Ovary (tissue), 10 donors: ENCODE results near the gene TINAG. TPM values are rescaled to one million over a fixed set of nuclear protein-coding genes. Genes with fewer than 3 reads are reported as not detected.

Experiments used
- DNase-seq, 5 donors: peaks; one replicate each; pipeline ENCODE4 v3.0.0-alpha.2; 2019 to 2020
- H3K27ac ChIP-seq, 2 donors: fragments of 200-600 bp; one replicate each; pipeline versions ENCODE4 v1.5.1 to v1.8.0; 2019 to 2022
- H3K27me3 ChIP-seq: fragments of 200-600 bp; one replicate; pipeline ENCODE4 v1.8.0; 2022
- H3K36me3 ChIP-seq: fragments of 200-600 bp; sonication (generic); one replicate; pipeline ENCODE4 v1.5.1; 2019
- H3K4me1 ChIP-seq: one replicate; pipeline ENCODE4 v1.8.1; 2013; ENCODE audit warnings: mild to moderate bottlenecking, moderate library complexity; ENCODE audit not compliant: insufficient read depth
- H3K4me3 ChIP-seq: fragments of 200-600 bp; sonication (generic); one replicate; pipeline ENCODE4 v1.5.1; 2017
- H3K9me3 ChIP-seq, 2 donors: fragments of 200-600 bp in 1 of 2; sonication (generic) in 1 of 2; one replicate each; pipeline versions ENCODE4 v1.5.1 to v1.8.1; 2013 to 2019; ENCODE audit warnings: mild to moderate bottlenecking in 1 of 2, moderate library complexity in 1 of 2
- CTCF ChIP-seq, 3 donors: fragments of 450-650 bp in 2 of 3; fragments of 200-600 bp in 1 of 3; IDR thresholded peaks; one replicate each; pipeline versions ENCODE4 v1.5.1 to v1.8.0; 2016 to 2022; ENCODE audit warnings: antibody characterized with exemption in 3 of 3, mild to moderate bottlenecking in 1 of 3
- EP300 ChIP-seq: sonication (generic); formaldehyde crosslinking; IDR thresholded peaks from one replicate; pipeline ENCODE4 v1.6.1; 2017; ENCODE audit warnings: antibody characterized with exemption
- POLR2A ChIP-seq: fragments of 450-650 bp; IDR thresholded peaks from one replicate; pipeline ENCODE4 v1.6.1; 2017; ENCODE audit warnings: antibody characterized with exemption, mild to moderate bottlenecking, moderate library complexity
- WGBS, 3 donors: extraction: QIAGEN DNeasy Blood & Tissue Kit in 1 of 3; methylation state at CpG; one replicate each; pipeline versions ENCODE4 v1.1.5 to v1.1.7; 2013 to 2017; 5-methylcytosine and 5-hydroxymethylcytosine counted together
- intact Hi-C, 4 donors: fragments of 100-400 bp; cut with DNase I; formaldehyde crosslinking; loops; one replicate each; pipeline versions ENCODE4 v1.11.0 to v1.15.1; 2022 to 2023
- long read RNA-seq, 3 donors: library from polyadenylated mRNA in 2 of 3; unstranded in 2 of 3; transcript quantifications; one replicate each; pipeline ENCODE4 v2.0.0 and lab custom pipeline, GENCODE V29; 2021 to 2026
- polyA plus RNA-seq, 2 donors: library from polyadenylated mRNA; stranded (reverse); fragments of 200-250 nt in 1 of 2; fragments of 350-450 nt in 1 of 2; fragmentation: Illumina TruSeq in 1 of 2; extraction: RNeasy Lipid Tissue Mini Kit (QIAGEN cat#74804) in 1 of 2; gene quantifications; one replicate each; pipeline ENCODE4 v1.2.3, GENCODE V29; 2013 to 2014
- total RNA-seq, 7 donors: library from RNA; depleted of rRNA in 2 of 7; stranded (reverse); fragments of >200 nt in 2 of 7; fragmentation: NEBNext Ultra II Directional in 3 of 7; extraction: Animal tissue kit (Norgen Biotek cat#: 25700) in 3 of 7; gene quantifications; one replicate each; pipeline versions ENCODE4 v1.1.0 to v1.2.4, GENCODE V29; 2016 to 2023
- donor health status: DM: no; HTN: no; CAD: no; lungs with moderate emphysema.
- donor health status: DM: no; HTN: no; CAD: no.
- donor health status: Bipolar disorder and iron deficiency.
- donor health status: DM: yes; HTN: yes; CAD: no.
- donor health status: DM: no; HTN: no; CAD: no.
- donor health status: DM: yes; HTN: yes; CAD: no.

The TINAG gene
- total RNA-seq (not detected), polyA plus RNA-seq (not detected)
- long read RNA-seq, donor 1 = 0 reads
- long read RNA-seq, donor 2 = 0 reads
- long read RNA-seq, donor 3 = 0 reads

GRCh38 chr6:54308289-54308985, at the start of gene TINAG:
TSS of gene TINAG (plus strand) at chr6:54308441. CDS start at chr6:54308551, 110 bp downstream.
- intact Hi-C loops = no loop called here
- H3K4me1 ChIP-seq = no peaks in the 10 kb centered on the region
- WGBS, 3 donors = 80 to 86% (median 82%) methylated on average over 10 of the region's 10 CpGs
- H3K9me3 ChIP-seq = no peaks in the 10 kb centered on the region
- DNase-seq = no peak
- no peaks in the 10 kb centered on the region for H3K36me3 ChIP-seq
- H3K27ac ChIP-seq = no peak within 1 kb of the TSS
- no peak for TF ChIP-seq EP300
- no peak for TF ChIP-seq POLR2A
- no peak for TF ChIP-seq CTCF (IDR thresholded peaks at IDR 0.05)
- H3K4me3 ChIP-seq = no peak within 1 kb of the TSS
- no peaks in the 10 kb centered on the region for H3K27me3 ChIP-seq

GRCh38 chr6:54260025-54260424, 48.2 kb upstream of the TINAG start:
- H3K4me3 ChIP-seq = no peak overlapping the region
- no peaks in the 10 kb centered on the region for H3K9me3 ChIP-seq
- intact Hi-C loops = no loop called here
- H3K27me3 ChIP-seq = no peaks in the 10 kb centered on the region
- H3K36me3 ChIP-seq = no peaks in the 10 kb centered on the region
- no peak for DNase-seq
- no peak overlapping the region for H3K27ac ChIP-seq
- TF ChIP-seq EP300 (no peak), POLR2A (no peak), CTCF (IDR thresholded peaks at IDR 0.05) (no peak)
- H3K4me1 ChIP-seq = no peaks in the 10 kb centered on the region

- 35 to 41% (median 36%) methylated on average over 1 of the region's 1 CpG for WGBS, 3 donors
- Histone ChIP-seq H3K4me3 (no peak overlapping the region), H3K4me1 (no peaks in the 10 kb centered on the region), H3K27me3 (no peaks in the 10 kb centered on the region), H3K27ac (no peak overlapping the region), H3K9me3 (no peaks in the 10 kb centered on the region), H3K36me3 (no peaks in the 10 kb centered on the region)
- DNase-seq = no peak
- intact Hi-C loops = no loop called here
- TF ChIP-seq EP300 (no peak), CTCF (IDR thresholded peaks at IDR 0.05) (no peak), POLR2A (no peak)
Observed at GRCh38 chr6:54262499-54262898, 45.7 kb upstream of the TINAG start.

DNA sequence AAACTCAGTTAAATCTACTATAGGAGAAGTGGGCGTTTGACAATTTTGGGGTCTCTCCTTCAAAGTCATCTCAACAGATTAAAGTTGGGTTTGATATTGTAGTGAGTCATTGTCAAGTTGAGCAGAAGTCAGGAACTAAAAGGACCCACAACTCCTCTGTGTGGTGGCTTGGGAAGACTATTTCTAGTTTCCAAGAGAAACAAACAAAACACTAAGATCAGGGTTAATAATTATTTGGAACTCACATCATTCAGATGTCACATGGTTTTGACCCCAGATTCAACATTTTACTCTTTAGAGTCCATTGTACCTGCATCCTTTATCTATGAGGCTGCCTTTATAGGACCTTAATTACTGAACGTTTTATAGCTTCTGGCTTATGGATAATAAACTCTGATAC, 45.3 kb upstream of the TINAG start:
- Histone ChIP-seq H3K27me3 (no peaks in the 10 kb centered on the region), H3K27ac (no peak overlapping the region), H3K36me3 (no peaks in the 10 kb centered on the region), H3K4me3 (no peak overlapping the region), H3K9me3 (no peaks in the 10 kb centered on the region), H3K4me1 (no peaks in the 10 kb centered on the region)
- intact Hi-C loops = no loop called here
- TF ChIP-seq EP300 (no peak), POLR2A (no peak), CTCF (IDR thresholded peaks at IDR 0.05) (no peak)
- WGBS, 3 donors = 50 to 64% (median 53%) methylated on average over 2 of the region's 2 CpGs
- no peak for DNase-seq
